Ovary (tissue), 3 donors: Measurements from ENCODE around the gene CUBN.

ENCODE experiments used
- POLR2A ChIP-seq: fragments of 450-650 bp; IDR thresholded peaks from one replicate; pipeline ENCODE4 v1.6.1; 2017; ENCODE audit warnings: antibody characterized with exemption, mild to moderate bottlenecking, moderate library complexity
- TF ChIP-seq, protein P1 (sequence below), 3 donors: fragments of 450-650 bp in 2 of 3; fragments of 200-600 bp in 1 of 3; IDR thresholded peaks; one replicate each; pipeline versions ENCODE4 v1.5.1 to v1.8.0; 2016 to 2022; ENCODE audit warnings: antibody characterized with exemption in 3 of 3, mild to moderate bottlenecking in 1 of 3
- donor health status: DM: no; HTN: no; CAD: no.

GRCh38 chr10:16887565-16887964, 242.0 kb downstream of the CUBN start:
- TF ChIP-seq POLR2A = no peak
- TF ChIP-seq, protein P1, sequence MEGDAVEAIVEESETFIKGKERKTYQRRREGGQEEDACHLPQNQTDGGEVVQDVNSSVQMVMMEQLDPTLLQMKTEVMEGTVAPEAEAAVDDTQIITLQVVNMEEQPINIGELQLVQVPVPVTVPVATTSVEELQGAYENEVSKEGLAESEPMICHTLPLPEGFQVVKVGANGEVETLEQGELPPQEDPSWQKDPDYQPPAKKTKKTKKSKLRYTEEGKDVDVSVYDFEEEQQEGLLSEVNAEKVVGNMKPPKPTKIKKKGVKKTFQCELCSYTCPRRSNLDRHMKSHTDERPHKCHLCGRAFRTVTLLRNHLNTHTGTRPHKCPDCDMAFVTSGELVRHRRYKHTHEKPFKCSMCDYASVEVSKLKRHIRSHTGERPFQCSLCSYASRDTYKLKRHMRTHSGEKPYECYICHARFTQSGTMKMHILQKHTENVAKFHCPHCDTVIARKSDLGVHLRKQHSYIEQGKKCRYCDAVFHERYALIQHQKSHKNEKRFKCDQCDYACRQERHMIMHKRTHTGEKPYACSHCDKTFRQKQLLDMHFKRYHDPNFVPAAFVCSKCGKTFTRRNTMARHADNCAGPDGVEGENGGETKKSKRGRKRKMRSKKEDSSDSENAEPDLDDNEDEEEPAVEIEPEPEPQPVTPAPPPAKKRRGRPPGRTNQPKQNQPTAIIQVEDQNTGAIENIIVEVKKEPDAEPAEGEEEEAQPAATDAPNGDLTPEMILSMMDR (IDR thresholded peaks at IDR 0.05) = no peak
